Amygdala (tissue), 56 donors: ENCODE measurements around the gene WNT1.
A peak's percentile ranks its signal among the peaks of the same experiment; 100 is the strongest.

Source experiments
- DNase-seq, 56 donors: peaks; one replicate each; lab custom pipeline; 2025; lab: John Stamatoyannopoulos, UW

The WNT1 gene

DNA sequence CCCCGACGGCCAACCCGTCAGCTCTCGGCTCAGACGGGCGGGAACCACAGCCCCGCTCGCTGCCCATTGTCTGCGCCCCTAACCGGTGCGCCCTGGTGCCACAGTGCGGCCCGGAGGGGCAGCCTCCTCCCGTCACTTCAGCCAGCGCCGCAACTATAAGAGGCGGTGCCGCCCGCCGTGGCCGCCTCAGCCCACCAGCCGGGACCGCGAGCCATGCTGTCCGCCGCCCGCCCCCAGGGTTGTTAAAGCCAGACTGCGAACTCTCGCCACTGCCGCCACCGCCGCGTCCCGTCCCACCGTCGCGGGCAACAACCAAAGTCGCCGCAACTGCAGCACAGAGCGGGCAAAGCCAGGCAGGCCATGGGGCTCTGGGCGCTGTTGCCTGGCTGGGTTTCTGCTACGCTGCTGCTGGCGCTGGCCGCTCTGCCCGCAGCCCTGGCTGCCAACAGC is at the start of gene WNT1:
WNT1 (plus strand) TSS at position 32 of the 450 bp plus-strand sequence; CDS start at position 361, 329 bp downstream.
- no peak for DNase-seq

DNA sequence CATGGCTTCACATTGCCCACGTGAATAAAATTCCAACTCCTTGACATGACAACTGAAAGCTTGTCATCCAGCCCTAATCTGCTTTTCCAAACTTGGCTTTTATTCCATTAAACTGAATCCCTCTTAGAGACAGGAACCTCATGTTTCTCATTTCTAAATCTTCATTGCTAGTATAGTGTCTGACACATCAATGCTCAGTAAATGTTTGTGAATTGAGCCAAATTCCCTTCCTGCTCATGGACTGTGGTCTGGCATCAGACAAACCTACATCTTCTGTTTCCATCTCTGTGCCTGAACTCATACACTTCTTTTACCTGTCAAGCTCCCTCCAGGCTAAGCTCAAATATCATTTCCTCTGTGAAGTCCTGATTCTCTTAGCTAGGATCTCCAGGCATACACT is 48.6 kb upstream of the WNT1 start:
- DNase-seq, result no peak

DNA sequence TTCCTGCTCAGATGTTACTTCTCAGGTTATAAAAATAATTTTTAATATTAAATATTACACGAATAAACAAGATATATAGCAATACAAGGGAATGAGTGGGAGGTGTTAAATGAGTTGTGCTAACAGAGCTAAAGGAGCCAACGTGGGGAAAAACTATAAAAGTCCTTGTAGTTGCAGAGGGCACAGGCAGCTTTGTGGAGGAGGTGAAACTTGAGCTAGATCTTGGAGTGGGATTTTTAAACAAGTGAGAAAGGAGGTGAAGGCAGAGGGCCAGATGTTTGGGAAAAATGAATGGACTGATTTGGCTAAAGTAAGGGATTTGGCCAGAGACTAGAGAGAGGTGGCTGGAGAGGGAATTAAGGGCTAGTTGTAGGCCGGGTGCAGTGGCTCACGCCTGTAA is 47.6 kb upstream of the WNT1 start:
- no peak for DNase-seq

DNA sequence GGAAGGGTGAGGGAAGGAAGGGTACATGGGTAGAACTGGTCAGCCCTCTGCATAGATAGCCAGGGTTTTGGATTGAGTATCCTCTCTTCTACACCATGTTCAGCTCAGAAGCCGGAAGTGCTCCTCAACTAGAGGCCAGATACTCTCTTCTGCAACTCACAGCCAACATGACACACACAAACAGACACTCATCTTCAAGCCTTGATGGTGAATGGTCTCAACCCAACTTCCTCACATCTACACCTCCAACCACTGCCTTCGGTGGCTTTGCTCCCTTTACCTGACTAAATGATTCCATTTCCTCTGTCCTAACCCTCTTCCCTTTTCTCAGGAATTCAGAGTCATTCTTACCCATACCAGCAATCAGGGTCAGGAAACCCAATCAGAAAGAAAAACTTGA is 45.2 kb upstream of the WNT1 start:
- DNase-seq, result no peak

DNA sequence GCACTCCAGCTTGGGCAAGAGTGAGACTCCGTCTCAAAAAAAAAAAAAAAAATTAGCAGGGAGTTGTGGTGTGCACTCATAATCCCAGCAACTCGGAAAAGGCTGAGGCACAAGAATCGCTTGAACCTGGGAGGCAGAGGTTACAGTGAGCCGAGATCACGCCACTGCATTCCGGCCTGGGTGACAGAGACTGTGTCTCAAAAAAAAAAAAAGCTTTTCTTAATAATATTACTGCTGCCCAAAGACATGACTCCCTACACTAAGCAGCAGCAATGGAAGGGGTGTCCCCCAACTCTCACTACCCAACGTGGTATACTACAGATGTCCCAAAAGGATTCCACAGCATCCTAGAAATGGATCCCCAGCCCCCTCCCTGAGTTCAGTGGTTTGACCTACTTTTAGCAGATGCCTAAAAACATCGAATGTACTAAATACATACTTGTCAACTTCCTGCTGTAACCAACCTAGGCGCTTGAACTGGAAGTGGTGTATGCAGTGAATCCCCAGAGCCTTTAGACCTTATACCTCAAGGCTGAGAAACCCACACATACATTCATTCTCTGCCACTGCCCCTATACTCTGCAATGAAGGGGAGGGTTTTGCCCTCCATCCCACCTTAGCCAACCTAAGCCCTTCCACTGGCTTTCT is 44.3 kb upstream of the WNT1 start:
- no peak for DNase-seq

DNA sequence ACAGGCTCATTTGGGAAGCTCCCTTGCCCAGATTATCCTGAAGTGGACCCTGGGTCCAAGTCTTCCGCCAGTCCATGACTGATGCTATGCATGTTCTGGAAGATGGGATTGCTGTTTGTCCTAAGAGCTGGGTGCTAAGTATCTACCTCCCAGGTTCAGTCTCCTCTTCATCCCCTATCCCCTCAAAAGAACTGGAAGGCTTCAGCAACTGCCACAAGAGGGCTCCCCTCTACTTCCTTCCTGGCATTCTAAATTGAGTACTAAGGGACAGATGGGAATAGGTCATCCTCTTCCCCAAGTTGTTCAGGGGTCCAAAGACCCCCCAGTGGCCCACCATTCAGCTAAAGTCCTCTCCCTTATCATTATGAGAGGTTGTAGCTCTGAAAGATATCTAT is 43.8 kb upstream of the WNT1 start:
- no peak for DNase-seq

DNA sequence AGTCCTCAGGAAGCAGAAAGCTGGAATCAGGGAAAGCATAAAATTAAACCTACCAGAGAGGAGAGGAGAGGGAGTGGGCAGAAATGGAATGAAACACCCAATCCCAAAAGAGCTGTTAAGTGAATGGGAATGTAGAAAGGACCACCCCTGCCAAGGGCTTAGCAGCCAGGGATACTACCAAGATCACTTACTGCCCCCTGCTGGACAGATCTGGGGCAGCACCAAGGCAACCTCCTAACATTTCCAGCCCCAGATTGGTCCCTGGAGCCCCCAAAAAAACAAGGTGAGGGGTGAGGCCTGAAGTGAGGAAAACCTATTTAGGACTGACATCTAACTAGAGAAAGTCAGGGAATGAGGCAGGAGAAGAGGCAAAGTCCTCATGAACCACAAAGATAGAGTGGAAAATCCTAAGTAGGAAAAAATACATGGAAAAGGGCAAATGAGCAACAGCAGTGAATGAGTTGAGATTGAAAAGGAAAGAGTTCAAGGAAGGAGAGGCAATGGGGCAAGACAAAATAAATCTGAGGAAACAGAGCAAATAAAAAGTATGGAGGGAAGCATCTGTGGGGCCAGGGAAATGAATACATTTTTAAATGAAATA is 41.6 kb upstream of the WNT1 start:
- DNase-seq, result peak in 43 of 56 donors; percentile 1 to 77 (median 35)

DNA sequence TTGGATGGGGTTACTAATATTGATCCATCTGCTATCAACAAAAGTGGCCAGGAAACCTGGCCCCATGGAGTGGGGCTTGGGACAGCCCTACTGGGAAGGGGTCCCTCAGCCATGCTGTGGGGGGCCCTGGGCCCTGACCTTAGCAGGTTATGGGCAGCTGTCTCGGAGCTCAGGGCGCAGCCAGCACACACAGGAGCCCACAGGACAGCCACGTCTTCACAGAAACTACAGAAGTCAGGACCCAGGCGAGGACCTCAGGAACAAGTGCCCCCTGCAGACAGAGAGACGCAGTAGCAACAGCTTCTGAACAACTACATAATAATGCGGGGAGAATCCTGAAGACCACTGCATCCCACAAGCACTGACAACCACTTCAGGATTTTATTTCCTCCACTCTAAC is 41.0 kb upstream of the WNT1 start:
- no peak for DNase-seq

DNA sequence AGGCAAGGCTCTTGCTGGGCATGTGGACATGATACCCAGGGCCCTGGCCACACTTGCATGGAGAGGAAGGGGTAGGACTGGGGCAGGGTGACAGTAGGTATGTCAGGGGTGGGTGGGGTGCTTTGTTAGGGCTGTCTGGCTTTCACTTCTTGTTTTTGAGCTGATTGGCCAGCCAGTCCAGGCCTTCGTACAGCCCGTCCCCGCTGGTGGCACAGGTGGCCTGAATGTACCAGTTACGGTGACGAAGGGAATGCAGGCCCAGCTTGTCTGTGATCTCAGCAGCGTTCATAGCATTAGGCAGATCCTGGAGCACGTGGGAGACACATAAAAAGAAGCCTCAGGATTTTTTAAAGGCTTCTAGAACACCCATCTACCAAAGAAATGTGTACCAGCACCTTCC is 39.3 kb upstream of the WNT1 start:
- DNase-seq, result peak in 1 of 56 donors; percentile 2

DNA sequence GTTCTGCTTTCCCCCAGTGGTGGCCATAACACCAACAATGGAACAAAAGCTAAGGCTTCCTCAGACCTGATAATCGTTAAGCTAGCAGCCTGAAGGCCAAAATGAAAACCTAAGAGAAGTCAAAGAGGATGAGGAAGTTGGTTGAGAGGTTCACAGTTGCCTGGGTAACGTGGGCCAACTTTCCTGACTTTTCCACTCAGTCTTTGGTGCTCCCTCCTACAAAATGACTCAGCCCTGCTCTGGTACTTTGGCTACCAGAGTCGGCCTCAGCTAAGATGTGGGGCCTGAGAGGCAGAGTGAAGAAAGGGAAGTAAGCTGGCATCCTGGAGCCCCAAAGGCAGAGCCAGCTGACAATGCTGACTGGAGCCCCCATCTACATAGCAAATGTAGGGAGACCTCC is 37.9 kb upstream of the WNT1 start:
- no peak for DNase-seq

DNA sequence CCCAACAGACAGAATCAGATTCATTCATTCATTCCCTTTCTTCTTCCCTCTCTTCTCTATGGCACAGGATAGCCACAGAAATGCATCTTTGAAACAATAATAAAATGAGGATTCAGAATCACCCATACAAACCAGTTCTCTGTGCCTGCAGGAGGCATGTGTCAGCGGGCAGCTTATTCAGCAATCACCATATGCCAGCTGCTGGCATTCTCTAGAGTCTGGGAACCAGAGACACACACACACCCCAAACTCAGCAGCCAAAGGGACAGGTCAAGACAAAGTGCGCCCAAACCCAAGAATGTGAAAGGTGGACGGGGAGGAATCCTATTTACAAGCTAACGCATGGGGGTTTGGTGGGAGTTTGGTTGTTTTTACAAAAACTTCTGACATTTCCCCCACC is 34.9 kb upstream of the WNT1 start:
- no peak for DNase-seq

DNA sequence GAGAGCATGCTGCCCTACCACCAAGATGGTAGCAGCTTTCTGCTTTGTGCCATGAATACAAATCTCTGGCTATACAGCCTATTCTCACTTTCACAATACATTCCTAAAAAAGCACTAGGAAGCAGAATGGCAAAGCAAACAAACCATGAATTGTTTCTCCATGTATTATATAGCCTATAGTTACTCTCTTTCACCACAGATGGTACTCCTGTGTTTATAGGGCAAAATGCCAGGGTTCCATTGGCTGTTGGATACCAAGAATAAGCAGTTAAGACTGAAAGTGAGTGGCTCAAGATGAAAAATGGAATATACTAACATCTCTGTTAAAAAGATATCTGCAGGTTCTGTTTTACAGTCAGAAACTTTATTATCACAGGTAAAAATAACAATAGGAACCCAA is 31.9 kb upstream of the WNT1 start:
- no peak for DNase-seq

DNA sequence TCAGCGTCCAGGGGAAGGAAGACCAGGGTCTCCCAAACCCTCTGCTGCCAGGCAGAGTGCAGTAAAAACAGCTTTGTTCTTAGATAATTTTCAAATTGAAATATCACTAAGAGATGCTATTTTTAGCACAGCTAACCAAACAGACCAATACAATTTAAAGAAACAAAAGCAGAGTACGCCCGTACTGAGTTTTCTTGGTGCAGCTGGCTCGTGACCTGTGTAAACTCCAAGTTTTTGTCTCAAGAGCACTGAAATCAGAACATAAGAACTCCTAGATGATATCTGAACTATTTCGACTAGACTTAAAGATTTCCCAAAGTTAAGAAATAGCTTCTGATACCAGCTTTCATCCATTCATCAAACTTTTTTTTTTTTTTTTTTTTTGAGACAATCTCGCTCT is 31.2 kb upstream of the WNT1 start:
- DNase-seq, result no peak

DNA sequence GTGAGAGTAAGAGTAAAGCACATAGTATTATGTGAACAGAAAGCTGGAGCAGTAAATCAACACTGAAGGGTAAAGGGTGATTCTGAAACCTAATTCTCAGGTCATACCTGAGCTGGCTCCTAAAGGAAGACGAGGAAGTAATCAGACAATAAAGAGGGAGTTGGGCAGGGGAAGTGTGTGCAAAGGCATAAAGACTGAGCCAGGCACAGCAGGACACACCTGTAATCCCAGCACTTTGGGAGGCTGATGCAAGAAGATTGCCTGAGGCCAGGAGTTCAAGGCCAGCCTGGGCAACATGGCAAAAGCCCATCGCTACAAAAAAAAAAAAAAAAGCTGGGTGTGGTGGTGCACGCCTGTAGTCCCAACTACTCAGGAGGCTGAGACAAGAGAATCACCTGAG is 30.4 kb upstream of the WNT1 start:
- no peak for DNase-seq

DNA sequence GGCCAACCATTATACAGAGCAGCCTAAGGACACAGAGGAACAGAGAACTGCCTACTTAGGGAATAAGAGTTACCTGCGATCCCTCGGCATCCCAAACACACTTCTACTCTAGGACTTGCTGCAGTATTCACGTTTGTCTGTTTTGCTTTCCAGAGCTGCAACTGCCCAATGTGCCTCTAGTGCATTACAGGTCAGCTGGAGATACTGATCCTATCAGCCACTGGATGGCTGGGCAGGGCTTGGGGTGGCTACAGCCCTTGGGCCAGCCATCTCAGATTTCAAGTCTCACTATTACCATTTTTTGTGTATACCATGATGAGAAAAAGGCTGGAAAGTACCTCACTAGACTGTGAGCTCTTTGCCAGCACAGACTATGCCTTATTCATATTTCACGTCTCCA is 25.4 kb upstream of the WNT1 start:
- no peak for DNase-seq

DNA sequence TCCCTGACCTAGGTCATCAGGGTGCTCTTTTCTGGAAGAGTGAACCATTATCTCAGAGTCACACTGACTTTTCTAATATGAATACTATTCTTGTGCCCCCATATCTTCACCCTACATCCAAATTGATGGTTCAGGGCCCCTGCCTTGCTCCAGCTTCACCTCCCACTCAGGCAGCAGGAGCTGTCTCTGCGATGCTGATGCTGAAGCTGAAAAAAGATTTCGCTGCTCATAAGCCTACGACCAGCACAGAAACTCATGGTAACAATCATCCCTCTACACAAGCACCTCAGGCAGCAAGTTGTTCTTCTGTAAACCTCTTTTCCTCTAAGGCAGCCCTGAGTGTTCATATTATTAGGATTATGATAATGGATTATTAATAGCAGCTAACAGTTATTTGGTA is 24.1 kb upstream of the WNT1 start:
- DNase-seq, result no peak

DNA sequence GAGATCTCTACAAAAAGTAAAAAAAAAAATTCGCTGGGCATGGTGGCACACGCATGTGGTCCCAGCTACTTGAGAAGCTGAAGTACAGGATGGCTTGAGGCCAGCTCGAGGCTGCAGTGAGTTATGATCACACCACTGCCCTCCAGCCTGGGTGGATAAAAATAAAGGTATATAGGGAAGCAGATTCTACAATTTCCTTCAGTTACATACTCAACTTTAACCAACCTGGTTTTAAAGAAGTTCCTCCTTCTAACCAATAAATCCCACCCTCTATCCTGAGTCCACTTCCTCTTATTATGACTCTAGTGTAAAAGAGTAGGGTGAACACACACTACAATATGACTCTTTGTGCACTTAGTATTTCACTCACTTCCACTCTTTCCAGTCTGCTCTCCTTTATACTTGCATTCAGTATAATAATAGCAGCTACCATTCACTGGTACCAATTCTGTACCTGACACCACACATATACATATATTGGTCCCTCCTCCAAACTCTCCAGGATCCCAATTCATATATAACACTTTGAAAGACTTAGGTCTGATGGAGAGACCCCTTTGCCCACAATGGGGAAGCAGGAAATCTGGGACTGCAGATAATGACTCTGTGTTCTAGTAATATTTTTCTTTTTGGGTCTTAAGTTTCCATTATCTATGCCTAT is 23.2 kb upstream of the WNT1 start:
- no peak for DNase-seq

DNA sequence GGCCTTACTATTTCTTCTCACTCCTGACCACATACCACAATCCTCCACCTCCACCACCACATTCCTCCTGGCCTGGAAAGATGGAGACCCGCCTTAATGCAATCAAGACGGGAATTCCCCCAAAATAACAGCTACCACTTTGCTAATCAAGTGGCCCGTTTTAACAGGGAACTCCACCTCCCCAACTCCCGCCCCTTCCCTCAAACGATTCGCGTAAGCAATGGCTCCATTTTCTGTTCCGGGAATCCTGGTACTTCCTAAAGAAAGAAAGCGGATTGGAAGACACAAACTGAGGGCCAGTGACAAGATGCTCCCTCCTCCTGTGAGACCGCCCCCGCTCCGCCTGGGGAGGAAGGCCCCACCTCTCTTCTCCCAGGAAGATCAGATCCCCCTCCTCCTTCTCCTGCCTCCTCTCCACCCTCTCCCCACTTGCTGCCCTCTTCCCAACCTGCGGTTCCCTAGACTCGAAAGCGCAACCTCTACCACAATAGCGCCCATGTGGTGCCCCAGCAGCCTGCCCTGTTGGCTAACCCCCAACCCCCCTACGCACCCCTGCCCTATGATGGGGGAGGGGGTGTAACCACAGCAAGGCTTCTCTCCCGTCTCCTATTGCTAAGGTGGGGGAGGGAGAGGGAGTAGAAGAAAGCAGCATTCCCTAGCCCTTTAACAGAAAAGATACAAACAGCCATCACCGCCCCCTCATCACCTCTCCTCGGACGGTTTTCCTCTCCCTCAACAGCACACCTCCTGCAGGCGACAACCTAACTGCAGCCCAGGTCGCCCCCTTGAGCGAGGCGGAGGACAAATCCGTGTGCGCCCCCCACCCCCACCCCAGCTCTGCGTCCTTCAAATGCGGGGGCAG is 21.6 kb upstream of the WNT1 start:
- peak in 52 of 56 donors; percentile 6 to 82 (median 64) for DNase-seq

DNA sequence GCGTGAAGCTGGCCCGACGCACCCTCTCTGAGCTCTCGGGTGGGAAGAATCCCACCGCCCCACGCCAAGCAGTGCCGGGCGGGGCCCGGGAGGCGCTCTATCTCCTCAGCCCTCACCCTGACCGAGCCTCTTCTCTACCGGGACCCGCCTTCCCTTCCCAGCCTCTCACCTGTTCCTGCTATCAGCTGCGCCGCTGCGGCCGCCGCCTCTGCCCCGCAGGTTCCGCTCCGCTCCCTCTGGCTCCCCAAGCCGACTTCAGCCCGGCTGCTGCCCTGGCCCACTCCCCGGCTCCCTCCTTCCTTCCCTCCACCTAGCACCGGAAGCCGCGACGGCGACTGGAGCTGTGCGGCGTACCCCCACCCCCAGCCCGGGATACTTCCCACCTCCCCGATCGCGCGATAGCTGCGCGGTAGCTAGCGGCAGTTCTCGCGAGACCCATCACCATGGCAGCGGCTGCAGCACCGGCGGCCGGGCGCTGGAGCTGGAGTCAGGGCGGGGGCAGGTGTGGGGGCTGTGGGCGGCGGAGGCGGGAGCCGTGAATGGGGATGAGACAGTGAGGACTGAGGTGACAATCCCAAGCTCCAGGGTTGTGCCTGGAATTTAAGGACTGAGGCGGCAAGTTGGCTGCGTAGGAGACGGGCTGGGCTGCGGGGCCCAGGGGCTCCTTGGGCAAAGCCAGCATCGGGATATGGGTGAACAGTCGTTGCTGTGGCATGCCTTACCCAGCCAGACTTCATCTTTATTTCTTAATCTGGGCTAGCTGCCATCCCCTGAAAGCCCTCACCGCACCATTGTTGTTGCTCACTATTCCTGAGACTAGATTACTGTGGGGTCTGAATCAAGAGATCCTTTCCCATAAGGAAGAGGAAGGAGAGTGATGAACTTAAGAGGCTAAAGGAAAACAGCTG is 20.7 kb upstream of the WNT1 start, which contains the start of gene ARF3:
ARF3 (minus strand) TSS at position 347 of the 908 bp plus-strand sequence. CDS start 16,392 bp downstream, outside the sequence.
- DNase-seq, result peak in 55 of 56 donors; percentile 23 to 92 (median 81)

DNA sequence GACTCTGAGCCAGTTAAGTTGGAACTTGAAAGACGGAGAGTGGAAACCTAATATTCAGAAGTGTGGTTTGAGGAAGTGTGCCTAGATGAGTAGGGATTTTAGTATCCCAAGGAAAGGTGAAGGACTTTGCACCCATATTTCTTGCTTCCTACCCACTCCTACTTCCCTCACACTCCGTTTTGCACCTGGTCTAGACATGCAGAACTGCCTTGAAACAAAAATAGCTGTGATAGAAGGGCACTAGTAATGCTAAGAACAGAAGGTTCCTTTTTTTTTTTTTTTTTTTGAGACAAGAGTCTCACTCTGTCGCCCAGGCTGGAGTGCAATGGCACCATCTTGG is 20.1 kb upstream of the WNT1 start:
- no peak for DNase-seq
